Measurements from ENCODE around the gene DHRS13.
A peak's percentile ranks its signal among the peaks of the same experiment; 100 is the strongest.
"Not testable (repeated sequence)": the region's sequence is repeated elsewhere in the genome, so short reads cannot be mapped to it uniquely, and the experiment has no call there.

The DHRS13 gene

DNA sequence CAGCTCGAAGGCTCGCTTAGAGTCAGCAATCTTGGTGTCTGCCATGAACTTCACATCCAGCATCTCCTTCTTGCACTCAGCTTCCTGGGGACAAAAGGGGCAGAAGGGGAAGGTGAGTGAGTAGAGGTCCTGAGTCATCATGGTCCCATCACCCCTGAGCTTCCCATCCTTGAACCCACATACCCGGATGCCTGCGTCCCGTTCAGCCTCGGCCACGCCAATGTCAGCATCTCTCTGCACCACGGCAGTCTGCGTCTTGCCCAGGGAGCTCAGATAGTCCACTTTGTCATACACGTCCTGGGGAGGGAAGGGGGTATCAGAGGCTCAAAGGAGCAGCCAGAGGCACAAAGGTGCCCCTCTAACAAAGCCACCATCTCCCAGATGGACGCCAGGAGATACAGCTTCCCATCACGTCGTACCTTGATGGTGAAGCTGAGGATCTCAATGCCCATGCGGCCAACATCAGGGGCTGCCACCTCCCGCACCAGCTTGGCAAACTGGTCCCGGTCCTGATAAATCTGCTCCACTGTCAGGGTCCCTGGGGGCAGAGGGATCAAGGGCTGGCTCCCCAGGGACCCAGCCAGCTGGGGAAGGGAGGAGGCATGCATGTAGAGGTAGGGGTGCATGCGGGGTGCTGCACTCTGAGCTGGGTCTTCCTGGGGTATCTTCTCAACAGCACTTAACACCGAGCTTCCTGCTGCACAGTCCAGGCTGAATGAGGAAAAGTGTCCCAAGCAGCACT is 20.6 kb downstream of the DHRS13 start:
- DNase-seq (ENCODE audit: low spot score) = no peak

- no peak for DNase-seq (ENCODE audit: low spot score)
Observed at GRCh38 chr17:28881533-28882056, 21.3 kb downstream of the DHRS13 start.

DNA sequence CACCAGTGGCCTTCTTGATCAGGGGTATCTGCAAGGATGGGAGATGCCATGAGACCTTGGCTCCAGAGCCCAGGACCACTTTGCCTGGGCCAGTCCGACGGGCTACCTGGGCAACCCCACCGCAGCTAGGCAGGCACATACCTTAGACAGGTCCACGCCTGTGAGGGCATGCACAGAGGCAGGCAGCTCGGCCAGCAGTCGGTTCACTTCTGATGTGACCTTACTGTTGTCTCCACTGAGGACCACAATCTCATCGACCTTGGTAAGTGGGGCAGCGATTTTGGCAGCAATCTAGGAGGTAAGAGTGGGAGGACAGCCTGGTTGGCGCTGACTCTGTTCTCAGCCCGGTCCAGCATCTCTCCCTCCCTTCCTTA is 22.3 kb downstream of the DHRS13 start:
- no peak for DNase-seq (ENCODE audit: low spot score)

GRCh38 chr17:28879886-28880571 is 22.9 kb downstream of the DHRS13 start:
- no peak for DNase-seq (ENCODE audit: low spot score)

GRCh38 chr17:28878981-28879380 is 23.9 kb downstream of the DHRS13 start:
- DNase-seq (ENCODE audit: low spot score) = peak; percentile 62

DNA sequence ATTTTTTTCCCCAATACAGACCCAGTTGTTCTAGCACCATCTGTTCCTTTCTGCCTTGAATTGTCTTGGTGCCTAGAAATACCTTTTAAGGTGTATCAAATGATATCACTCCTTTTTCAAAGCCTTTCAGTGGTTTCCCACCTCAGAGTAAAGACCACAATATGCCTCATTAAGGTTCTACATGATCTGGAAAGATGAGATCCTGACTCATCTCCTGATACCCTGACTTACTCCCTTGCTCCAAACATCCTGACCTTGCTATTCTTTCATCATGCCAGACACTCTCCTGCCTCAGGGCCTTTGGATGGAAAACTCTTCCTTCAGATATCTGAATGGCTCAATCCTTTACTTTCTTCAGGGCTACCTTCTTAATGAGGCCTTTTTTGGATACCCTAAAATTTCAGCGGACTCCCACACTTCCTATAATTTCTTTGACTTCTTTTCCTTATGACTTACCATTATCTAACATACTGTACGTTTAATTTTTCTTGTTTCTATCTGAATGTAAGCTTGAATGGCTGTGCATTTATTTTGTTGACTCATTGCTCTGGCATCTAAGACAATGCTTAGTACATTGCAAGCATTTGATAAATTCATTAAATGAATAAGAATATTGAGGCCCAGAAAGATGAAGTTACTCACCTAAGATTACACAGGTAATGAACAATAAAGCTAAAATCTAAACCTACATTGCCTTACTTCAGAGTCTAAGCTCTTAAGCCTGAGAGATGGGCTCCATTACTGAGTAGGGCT is 24.5 kb downstream of the DHRS13 start:
- no peak for DNase-seq (ENCODE audit: low spot score)

GRCh38 chr17:28877150-28877711 is 25.6 kb downstream of the DHRS13 start:
- not testable (repeated sequence) for DNase-seq (ENCODE audit: low spot score)

DNA sequence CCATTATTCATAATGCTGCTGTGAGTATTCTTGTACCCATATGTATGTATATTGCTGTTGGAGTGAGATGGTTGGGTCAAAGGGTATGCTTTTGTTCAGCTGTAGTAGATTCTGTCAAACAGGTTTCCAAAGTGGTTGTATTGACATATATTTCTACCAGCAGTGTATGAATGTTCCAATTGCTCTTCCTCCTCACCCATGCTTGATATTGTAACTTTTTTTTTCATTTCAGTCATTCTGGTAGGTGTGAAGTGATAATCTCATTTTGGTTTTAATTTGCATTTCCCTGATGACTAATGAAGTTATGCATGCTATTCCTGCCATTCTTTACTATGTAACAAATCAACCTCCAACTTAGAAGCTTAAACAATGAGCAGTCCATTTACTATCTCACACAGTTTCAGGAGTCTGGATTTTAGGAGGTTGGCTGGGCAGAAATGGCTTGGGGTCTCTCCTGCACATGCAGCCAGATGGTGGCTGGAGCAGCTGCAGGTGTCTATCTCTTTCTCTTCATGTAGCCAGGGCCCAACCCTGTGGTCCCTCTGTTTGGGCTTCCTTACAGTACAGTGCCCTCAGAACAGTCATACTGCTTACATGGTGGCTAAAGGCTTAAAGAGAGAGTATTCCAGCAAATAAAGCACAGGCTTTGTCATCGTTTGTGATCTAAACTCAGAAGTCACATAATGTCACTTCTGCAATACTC is 26.9 kb downstream of the DHRS13 start:
- no peak for DNase-seq (ENCODE audit: low spot score)

DNA sequence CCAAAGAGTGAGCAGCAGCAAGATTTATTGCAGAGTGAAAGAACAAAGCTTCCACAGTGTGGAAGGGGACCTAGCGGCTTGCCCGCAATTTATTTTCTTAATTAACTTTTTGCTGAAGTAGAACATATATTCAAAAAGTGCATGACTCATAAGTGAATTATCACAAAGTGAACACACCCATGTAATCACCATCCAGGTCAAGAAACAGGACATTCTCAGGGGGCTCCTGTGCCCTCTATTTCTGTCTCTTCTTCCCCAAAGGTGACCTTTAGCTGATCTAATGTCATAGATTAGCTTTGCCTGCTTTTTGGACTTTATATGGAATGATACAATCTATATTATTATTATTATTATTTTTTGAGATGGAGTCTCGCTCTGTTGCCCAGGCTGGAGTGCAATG is 28.1 kb downstream of the DHRS13 start:
- DNase-seq (ENCODE audit: low spot score) = no peak

DNA sequence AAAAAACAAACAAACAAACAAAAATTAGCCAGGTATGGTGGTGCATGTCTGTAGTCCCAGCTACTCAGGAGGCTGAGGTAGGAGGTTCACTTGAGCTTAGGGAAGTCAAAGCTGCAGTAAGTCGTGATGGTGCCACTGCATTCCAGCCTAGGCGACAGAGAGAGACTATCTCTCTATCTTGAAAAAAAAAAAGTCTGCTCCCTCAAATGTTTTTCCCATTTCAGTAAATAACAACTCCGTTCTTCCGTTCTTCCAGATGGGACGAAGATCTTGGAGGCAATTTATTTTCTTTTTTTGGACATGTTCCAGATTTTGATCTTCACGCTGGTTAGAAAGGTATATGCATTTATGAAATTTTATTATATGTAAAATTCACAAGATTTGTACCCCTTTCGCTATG is 29.0 kb downstream of the DHRS13 start:
- DNase-seq (ENCODE audit: low spot score) = no peak

- no peak for DNase-seq (ENCODE audit: low spot score)
Observed at GRCh38 chr17:28871056-28871579, 31.8 kb downstream of the DHRS13 start.

DNA sequence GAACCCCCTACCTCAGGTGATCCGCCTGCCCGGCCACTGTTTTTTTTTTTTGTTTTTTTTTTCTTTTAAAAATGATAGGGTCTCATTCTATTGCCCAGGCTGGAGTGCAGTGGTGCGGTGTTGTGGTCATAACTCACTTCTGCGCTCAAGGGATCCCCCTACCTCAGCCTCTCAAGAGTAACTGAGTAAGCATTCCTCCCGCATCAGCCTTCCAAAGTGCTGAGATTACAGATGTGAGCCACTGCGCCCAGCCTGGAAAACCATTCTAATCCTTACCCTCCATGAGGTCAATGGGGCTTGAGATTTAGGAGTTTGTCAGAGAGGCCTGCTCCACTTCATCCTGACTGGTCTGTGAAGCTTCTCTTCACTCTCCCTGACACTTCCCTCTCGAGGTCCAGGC is 35.6 kb downstream of the DHRS13 start:
- no peak for DNase-seq (ENCODE audit: low spot score)

- no peak for DNase-seq (ENCODE audit: low spot score)
Observed at GRCh38 chr17:28865946-28866752, 36.7 kb downstream of the DHRS13 start.

GRCh38 chr17:28864991-28865849 is 37.7 kb downstream of the DHRS13 start:
- DNase-seq (ENCODE audit: low spot score) = no peak

GRCh38 chr17:28863953-28864352 is 38.9 kb downstream of the DHRS13 start:
- no peak for DNase-seq (ENCODE audit: low spot score)

GRCh38 chr17:28862561-28862960 is 40.3 kb downstream of the DHRS13 start:
- no peak for DNase-seq (ENCODE audit: low spot score)

GRCh38 chr17:28861393-28862203 is 41.3 kb downstream of the DHRS13 start:
- no peak for DNase-seq (ENCODE audit: low spot score)

DNA sequence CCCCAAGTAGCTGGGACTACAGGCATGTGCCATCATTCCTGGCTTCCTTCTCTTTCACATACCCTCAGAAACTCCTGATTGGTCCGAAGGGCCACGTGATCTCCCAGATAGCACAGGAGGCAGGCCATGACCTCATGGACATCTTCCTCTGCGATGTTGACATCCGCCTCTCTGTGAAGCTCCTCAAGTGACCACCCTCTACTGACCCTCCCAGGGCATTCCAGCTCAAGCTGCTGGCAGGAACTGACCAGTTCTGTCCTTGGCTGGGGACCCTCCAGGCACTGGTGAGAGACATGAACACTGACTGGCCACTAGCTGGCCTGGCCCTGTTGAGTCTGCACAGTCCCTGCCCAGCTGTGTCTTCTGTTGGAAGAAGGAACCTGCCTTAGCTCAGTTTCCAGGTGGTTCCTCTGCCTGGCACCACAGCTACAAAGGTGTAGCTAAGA is 42.5 kb downstream of the DHRS13 start:
- DNase-seq (ENCODE audit: low spot score) = no peak
